OCI-LY1 (cell line): ENCODE data around the gene PIANP.

Experiments
- H2AFZ ChIP-seq: fragments of 200-600 bp; sonication (generic), shearing (Covaris generic); 2 replicates; pipeline ENCODE4 v1.6.0; 2014; ENCODE audit warnings: antibody characterized with exemption, mild to moderate bottlenecking, low read length
- H3F3A ChIP-seq: fragments of 200-600 bp; sonication (generic), shearing (Covaris generic); 2 replicates; pipeline ENCODE4 v1.6.0; 2014; ENCODE audit warnings: mild to moderate bottlenecking, antibody characterized with exemption, low read length, moderate library complexity; ENCODE audit not compliant: insufficient read depth
- H3K27ac ChIP-seq: fragments of 200-600 bp; sonication (generic); 2 replicates; pipeline ENCODE4 v1.5.1; 2014; ENCODE audit warnings: low read length, mixed run types, mild to moderate bottlenecking, low read depth; ENCODE audit not compliant: poor library complexity, severe bottlenecking
- H3K27me3 ChIP-seq: fragments of 200-600 bp; sonication (generic); 2 replicates; pipeline ENCODE4 v1.6.0; 2014; ENCODE audit warnings: antibody characterized with exemption, mild to moderate bottlenecking, low read length, moderate library complexity; ENCODE audit not compliant: insufficient read depth
- H3K36me3 ChIP-seq: fragments of 200-600 bp; sonication (generic); 2 replicates; pipeline ENCODE4 v1.6.1; 2014; ENCODE audit warnings: mild to moderate bottlenecking, antibody characterized with exemption, low read length, moderate library complexity, mixed read lengths; ENCODE audit not compliant: insufficient read depth
- H3K4me1 ChIP-seq: fragments of 200-600 bp; sonication (generic); 2 replicates; pipeline ENCODE4 v1.5.1; 2014; ENCODE audit warnings: mild to moderate bottlenecking, low read length, moderate library complexity; ENCODE audit not compliant: insufficient read depth, severe bottlenecking
- H3K4me2 ChIP-seq: fragments of 200-600 bp; sonication (generic), shearing (Covaris generic); 2 replicates; pipeline ENCODE4 v1.6.1; 2014; ENCODE audit warnings: low read length
- H3K4me3 ChIP-seq: fragments of 200-600 bp; sonication (generic); 2 replicates; pipeline ENCODE4 v1.5.1; 2014; ENCODE audit warnings: low read length, low read depth, mild to moderate bottlenecking, mixed read lengths; ENCODE audit not compliant: poor library complexity, severe bottlenecking
- H3K79me2 ChIP-seq: fragments of 200-600 bp; shearing (Covaris generic); 2 replicates; pipeline ENCODE4 v1.6.1; 2016; ENCODE audit warnings: mixed run types, low read length, mixed read lengths; ENCODE audit not compliant: insufficient read depth
- H3K9ac ChIP-seq: fragments of 200-600 bp; sonication (generic), shearing (Covaris generic); 2 replicates; pipeline ENCODE4 v1.6.1; 2014; ENCODE audit warnings: mild to moderate bottlenecking, low read length, mixed read lengths
- H3K9me2 ChIP-seq: fragments of 200-600 bp; sonication (generic), shearing (Covaris generic); 2 replicates; pipeline ENCODE4 v1.6.1; 2014; ENCODE audit warnings: low read depth, mild to moderate bottlenecking, low read length, mixed read lengths
- H3K9me3 ChIP-seq: fragments of 200-600 bp; shearing (Covaris generic); 2 replicates; pipeline ENCODE4 v1.6.1; 2014; ENCODE audit warnings: low read length, mixed read lengths
- H4K20me1 ChIP-seq: fragments of 200-600 bp; sonication (generic), shearing (Covaris generic); 2 replicates; pipeline ENCODE4 v1.6.0; 2016; ENCODE audit warnings: mild to moderate bottlenecking, low read length; ENCODE audit not compliant: insufficient read depth
- CTCF ChIP-seq: fragments of 200-600 bp; sonication (generic), shearing (Covaris generic); IDR thresholded peaks from 2 replicates; pipeline ENCODE4 v1.5.1; 2017; ENCODE audit warnings: mild to moderate bottlenecking, antibody characterized with exemption, low read length, moderate library complexity, mixed read lengths
- EZH2 ChIP-seq: fragments of 200-600 bp; sonication (generic), shearing (Covaris generic); IDR thresholded peaks from 2 replicates; pipeline ENCODE4 v1.8.0; 2017; ENCODE audit warnings: borderline replicate concordance, mixed run types, mild to moderate bottlenecking, antibody characterized with exemption, low read length, moderate library complexity, mixed read lengths

PIANP gene

GRCh38 chr12:6647083-6647604, 53.5 kb downstream of the PIANP start, which contains the start of gene ACRBP:
Gene ACRBP, minus strand, starts transcription at chr12:6647432. Its CDS starts 66 bp downstream, at chr12:6647366.
- Histone ChIP-seq H3K79me2 (no peaks in the 10 kb centered on the region), H3K4me3 (peak within 1 kb of the TSS; percentile 72), H3K9me3 (peaks cover 33% of the 10 kb centered on the region), H2AFZ (no peak within 1 kb of the TSS), H4K20me1 (no peaks in the 10 kb centered on the region), H3K9me2 (no peaks in the 10 kb centered on the region), H3K27me3 (no peaks in the 10 kb centered on the region), H3F3A (no peaks in the 10 kb centered on the region), H3K27ac (no peak within 1 kb of the TSS), H3K4me2 (peak within 1 kb of the TSS; percentile 82), H3K36me3 (peaks cover 52% of the 10 kb centered on the region), H3K9ac (peak within 1 kb of the TSS; percentile 77), H3K4me1 (peaks cover 13% of the 10 kb centered on the region)
- no peak for TF ChIP-seq CTCF
- no peak for TF ChIP-seq EZH2

GRCh38 chr12:6646276-6647082, 54.1 kb downstream of the PIANP start:
- H2AFZ ChIP-seq = no peak overlapping the region
- H4K20me1 ChIP-seq = no peaks in the 10 kb centered on the region
- peak overlapping the region; percentile 82 for H3K4me2 ChIP-seq
- no peaks in the 10 kb centered on the region for H3K79me2 ChIP-seq
- H3K27me3 ChIP-seq = no peaks in the 10 kb centered on the region
- peak overlapping the region; percentile 77 for H3K9ac ChIP-seq
- TF ChIP-seq EZH2 (no peak), CTCF (no peak)
- peaks cover 35% of the 10 kb centered on the region for H3K9me3 ChIP-seq
- no peaks in the 10 kb centered on the region for H3F3A ChIP-seq
- H3K4me3 ChIP-seq = peak overlapping the region; percentile 72
- H3K9me2 ChIP-seq = no peaks in the 10 kb centered on the region
- no peak overlapping the region for H3K27ac ChIP-seq
- peaks cover 13% of the 10 kb centered on the region for H3K4me1 ChIP-seq
- H3K36me3 ChIP-seq = peaks cover 52% of the 10 kb centered on the region

GRCh38 chr12:6644903-6645302, 55.7 kb downstream of the PIANP start:
- no peaks in the 10 kb centered on the region for H3K27me3 ChIP-seq
- no peak overlapping the region for H2AFZ ChIP-seq
- H3K9me2 ChIP-seq = no peaks in the 10 kb centered on the region
- H3K79me2 ChIP-seq = no peaks in the 10 kb centered on the region
- H3K27ac ChIP-seq = no peak overlapping the region
- peaks cover 35% of the 10 kb centered on the region for H3K9me3 ChIP-seq
- H3F3A ChIP-seq = no peaks in the 10 kb centered on the region
- H3K36me3 ChIP-seq = peaks cover 36% of the 10 kb centered on the region
- H3K9ac ChIP-seq = no peak overlapping the region
- no peak for TF ChIP-seq EZH2
- TF ChIP-seq CTCF = no peak
- peaks cover 13% of the 10 kb centered on the region for H3K4me1 ChIP-seq
- no peaks in the 10 kb centered on the region for H4K20me1 ChIP-seq
- H3K4me2 ChIP-seq = no peak overlapping the region
- H3K4me3 ChIP-seq = no peak overlapping the region
